ENCODE data around the gene PAFAH2. TPM values are rescaled to one million over a fixed set of nuclear protein-coding genes. Genes with fewer than 3 reads are reported as not detected.

The PAFAH2 gene
- total and polyA plus RNA-seq, 2 of the 13 experiments (the other 11 are each of a cell fraction or from before 2014, with no cell fraction given): 6.9 to 9.4 TPM

GRCh38 chr1:25911162-25911561 lies 86.7 kb downstream of the PAFAH2 start (continued):
- TF ChIP-seq ZBTB49 (CRISPR knock-in tag; IDR thresholded peaks at IDR 0.05; ENCODE audit: borderline replicate concordance) (no peak), ZNF12 (CRISPR knock-in tag; IDR thresholded peaks at IDR 0.05) (no peak), TFE3 (CRISPR knock-in tag; IDR thresholded peaks at IDR 0.05) (no peak), SRF (IDR thresholded peaks at IDR 0.05; ENCODE audit: low read depth, low read length) (no peak), MEF2D (CRISPR knock-in tag; IDR thresholded peaks at IDR 0.05) (no peak)

Small RNA genes lying within 50 kb of the gene (small RNA-seq; reads per million reads assigned to genes)
- gene RF00283 (ENCODE audit: insufficient read depth in 2 of 3, insufficient read length in 3 of 3, low read depth in 2 of 3, low replicate concordance in 1 of 3) (0 reads per million in 3 experiments), gene RF00492 (ENCODE audit: insufficient read depth in 2 of 3, insufficient read length in 3 of 3, low read depth in 2 of 3, low replicate concordance in 1 of 3) (0 reads per million in 3 experiments), gene RNU6-110P (ENCODE audit: insufficient read depth in 2 of 3, insufficient read length in 3 of 3, low read depth in 2 of 3, low replicate concordance in 1 of 3) (0 reads per million in 3 experiments)

Other genes with a start within 250 kb of the PAFAH2 start
- 3.4 and 3.8 TPM in 2 replicates for gene SELENON, start 197.9 kb downstream of the PAFAH2 start, total RNA-seq (2016; rRNA removed; fragmentation: Illumina TruSeq; extraction: Trizol)
- 8.0 and 8.9 TPM in 2 replicates for gene SELENON, start 197.9 kb downstream of the PAFAH2 start, polyA plus RNA-seq (2011; rRNA removed)
- 38.0 and 47.5 TPM in 2 replicates for gene MTFR1L, start 178.1 kb downstream of the PAFAH2 start, total RNA-seq (2016; rRNA removed; fragmentation: Illumina TruSeq; extraction: Trizol)
- 55.7 and 68.1 TPM in 2 replicates for gene MTFR1L, start 178.1 kb downstream of the PAFAH2 start, polyA plus RNA-seq (2011; rRNA removed)
- gene AUNIP, start 138.6 kb downstream of the PAFAH2 start, total RNA-seq (2016; rRNA removed; fragmentation: Illumina TruSeq; extraction: Trizol): 12.3 and 12.8 TPM in 2 replicates
- 2.4 and 3.8 TPM in 2 replicates for gene AUNIP, start 138.6 kb downstream of the PAFAH2 start, polyA plus RNA-seq (2011; rRNA removed)
- 6.0 and 13.2 TPM in 2 replicates for gene PAQR7, start 122.4 kb downstream of the PAFAH2 start, total RNA-seq (2016; rRNA removed; fragmentation: Illumina TruSeq; extraction: Trizol)
- 16.6 and 20.2 TPM in 2 replicates for gene PAQR7, start 122.4 kb downstream of the PAFAH2 start, polyA plus RNA-seq (2011; rRNA removed)
- gene STMN1, start 91.6 kb downstream of the PAFAH2 start, total RNA-seq (2016; rRNA removed; fragmentation: Illumina TruSeq; extraction: Trizol): 409 and 618 TPM in 2 replicates
- gene STMN1, start 91.6 kb downstream of the PAFAH2 start, polyA plus RNA-seq (2011; rRNA removed): 27.3 and 45.9 TPM in 2 replicates
- 0.28 and 0.35 TPM in 2 replicates for gene EXTL1, start 23.7 kb upstream of the PAFAH2 start, total RNA-seq (2016; rRNA removed; fragmentation: Illumina TruSeq; extraction: Trizol)
- 1.0 and 1.5 TPM in 2 replicates for gene EXTL1, start 23.7 kb upstream of the PAFAH2 start, polyA plus RNA-seq (2011; rRNA removed)
- gene SLC30A2, start 48.1 kb upstream of the PAFAH2 start, total RNA-seq (2016; rRNA removed; fragmentation: Illumina TruSeq; extraction: Trizol): not detected in 2 replicates
- gene SLC30A2, start 48.1 kb upstream of the PAFAH2 start, polyA plus RNA-seq (2011; rRNA removed): not detected in 2 replicates
- gene TRIM63, start 69.6 kb upstream of the PAFAH2 start, total RNA-seq (2016; rRNA removed; fragmentation: Illumina TruSeq; extraction: Trizol): not detected in 2 replicates
- not detected in 2 replicates for gene TRIM63, start 69.6 kb upstream of the PAFAH2 start, polyA plus RNA-seq (2011; rRNA removed)
- gene PDIK1L, start 113.8 kb upstream of the PAFAH2 start, total RNA-seq (2016; rRNA removed; fragmentation: Illumina TruSeq; extraction: Trizol): 4.6 and 5.8 TPM in 2 replicates
- gene PDIK1L, start 113.8 kb upstream of the PAFAH2 start, polyA plus RNA-seq (2011; rRNA removed): 1.2 and 1.9 TPM in 2 replicates
- gene FAM110D, start 161.0 kb upstream of the PAFAH2 start, total RNA-seq (2016; rRNA removed; fragmentation: Illumina TruSeq; extraction: Trizol): not detected in 2 replicates
- not detected in 2 replicates for gene FAM110D, start 161.0 kb upstream of the PAFAH2 start, polyA plus RNA-seq (2011; rRNA removed)
- gene C1orf232, start 170.9 kb upstream of the PAFAH2 start, total RNA-seq (2016; rRNA removed; fragmentation: Illumina TruSeq; extraction: Trizol): not detected in 2 replicates
- gene C1orf232, start 170.9 kb upstream of the PAFAH2 start, polyA plus RNA-seq (2011; rRNA removed): not detected in 2 replicates
- 55.8 and 59.3 TPM in 2 replicates for gene ZNF593, start 171.8 kb upstream of the PAFAH2 start, total RNA-seq (2016; rRNA removed; fragmentation: Illumina TruSeq; extraction: Trizol)
- 37.3 and 43.0 TPM in 2 replicates for gene ZNF593, start 171.8 kb upstream of the PAFAH2 start, polyA plus RNA-seq (2011; rRNA removed)
- gene ZNF593OS, start 173.8 kb upstream of the PAFAH2 start, total RNA-seq (2016; rRNA removed; fragmentation: Illumina TruSeq; extraction: Trizol): not detected in 2 replicates
- gene ZNF593OS, start 173.8 kb upstream of the PAFAH2 start, polyA plus RNA-seq (2011; rRNA removed): not detected in 2 replicates
- 1.5 and 3.4 TPM in 2 replicates for gene CNKSR1, start 179.4 kb upstream of the PAFAH2 start, total RNA-seq (2016; rRNA removed; fragmentation: Illumina TruSeq; extraction: Trizol)
- 8.9 and 9.7 TPM in 2 replicates for gene CNKSR1, start 179.4 kb upstream of the PAFAH2 start, polyA plus RNA-seq (2011; rRNA removed)
- gene CATSPER4, start 192.5 kb upstream of the PAFAH2 start, total RNA-seq (2016; rRNA removed; fragmentation: Illumina TruSeq; extraction: Trizol): not detected in 2 replicates
- not detected in 2 replicates for gene CATSPER4, start 192.5 kb upstream of the PAFAH2 start, polyA plus RNA-seq (2011; rRNA removed)
- gene CEP85, start 236.1 kb upstream of the PAFAH2 start, total RNA-seq (2016; rRNA removed; fragmentation: Illumina TruSeq; extraction: Trizol): 22.4 and 26.7 TPM in 2 replicates
- gene CEP85, start 236.1 kb upstream of the PAFAH2 start, polyA plus RNA-seq (2011; rRNA removed): 16.1 and 16.9 TPM in 2 replicates